Activated CD4-positive, CD25-positive, alpha-beta regulatory T cell treated with anti-CD3 and anti-CD28 coated beads, Interleukin-2, amount 50 U/mL, for 72 hours (primary cell): ENCODE results near the gene CC2D1A.
A peak's percentile ranks its signal among the peaks of the same experiment; 100 is the strongest.

Experiments used
- DNase-seq: peaks from one replicate; pipeline ENCODE4 v3.0.0; 2021

Gene CC2D1A

GRCh38 chr19:13880059-13881043, 25.6 kb upstream of the CC2D1A start:
- peak; percentile 100 for DNase-seq

- DNase-seq, result no peak
Measured at GRCh38 chr19:13881251-13881691, 24.7 kb upstream of the CC2D1A start.

GRCh38 chr19:13881692-13882418, 24.1 kb upstream of the CC2D1A start:
- DNase-seq, result peak; percentile 51

GRCh38 chr19:13882419-13882795, 23.6 kb upstream of the CC2D1A start:
- no peak for DNase-seq

- DNase-seq, result no peak
Measured at GRCh38 chr19:13882836-13883235, 23.2 kb upstream of the CC2D1A start.

GRCh38 chr19:13883516-13884064, 22.4 kb upstream of the CC2D1A start:
- no peak for DNase-seq

- DNase-seq, result no peak
Measured at GRCh38 chr19:13884726-13885591, 21.0 kb upstream of the CC2D1A start.

- no peak for DNase-seq
Measured at GRCh38 chr19:13885826-13886365, 20.1 kb upstream of the CC2D1A start.

GRCh38 chr19:13887018-13887436, 19.0 kb upstream of the CC2D1A start:
- no peak for DNase-seq

- DNase-seq, result no peak
Measured at GRCh38 chr19:13887517-13887916, 18.5 kb upstream of the CC2D1A start.

GRCh38 chr19:13888281-13888680, 17.7 kb upstream of the CC2D1A start:
- DNase-seq, result no peak

GRCh38 chr19:13890136-13890535, 15.9 kb upstream of the CC2D1A start:
- DNase-seq, result no peak

GRCh38 chr19:13892870-13893269, 13.1 kb upstream of the CC2D1A start:
- DNase-seq, result no peak

- no peak for DNase-seq
Measured at GRCh38 chr19:13894552-13894951, 11.4 kb upstream of the CC2D1A start.

GRCh38 chr19:13896227-13896626, 9.8 kb upstream of the CC2D1A start:
- no peak for DNase-seq

GRCh38 chr19:13899393-13899792, 6.6 kb upstream of the CC2D1A start:
- DNase-seq, result no peak

GRCh38 chr19:13899912-13900584, 6.0 kb upstream of the CC2D1A start:
- no peak for DNase-seq

GRCh38 chr19:13902993-13903555, 2.9 kb upstream of the CC2D1A start:
- DNase-seq, result no peak

- DNase-seq, result no peak
Measured at GRCh38 chr19:13906521-13906904, 512 bp downstream of the CC2D1A start.

GRCh38 chr19:13906910-13907309, 909 bp downstream of the CC2D1A start:
- no peak for DNase-seq

GRCh38 chr19:13908674-13909073, 2.7 kb downstream of the CC2D1A start:
- DNase-seq, result no peak
